ENCODE measurements around the gene GRID2. TPM values are rescaled to one million over a fixed set of nuclear protein-coding genes. Genes with fewer than 3 reads are reported as not detected.
A peak's percentile ranks its signal among the peaks of the same experiment; 100 is the strongest.

The GRID2 gene
- total RNA-seq, 2 donors from 2014 or later, result not detected

GRCh38 chr4:93781198-93781597 lies 1477.4 kb downstream of the GRID2 start:
- DNase-seq (ENCODE audit: low spot score in 2 of 2) (no peak), ATAC-seq (no peak)
- Mint-ChIP-seq H3K27ac (no peak overlapping the region), H3K36me3 (no peaks in the 10 kb centered on the region), H3K9me3 (peaks cover 0 to 3% of the 10 kb centered on the region in 2 donors)

DNA sequence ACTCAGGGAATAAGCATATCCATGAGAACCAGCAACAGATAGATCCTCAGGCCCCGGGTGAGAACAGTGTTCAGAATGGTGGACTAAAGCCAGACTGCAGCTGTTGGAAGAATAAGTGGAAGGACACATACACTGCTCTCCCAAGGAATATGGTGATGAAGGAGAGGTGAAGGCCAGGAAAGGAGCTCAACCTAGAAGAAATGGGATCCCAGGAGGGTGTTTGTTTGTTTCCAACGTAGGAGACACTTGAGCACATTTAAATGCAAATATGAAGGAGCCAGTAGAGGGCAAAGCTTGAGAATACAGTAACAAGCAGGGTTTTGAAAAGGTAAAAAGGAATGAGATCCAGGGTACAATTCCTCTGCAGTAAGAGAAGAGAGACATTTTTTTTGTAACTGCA lies 1482.4 kb downstream of the GRID2 start:
- no peaks in the 10 kb centered on the region for H3K36me3 Mint-ChIP-seq
- no peak for DNase-seq (ENCODE audit: low spot score in 2 of 2)
- no peak overlapping the region for H3K27ac Mint-ChIP-seq
- no peaks in the 10 kb centered on the region for H3K9me3 Mint-ChIP-seq
- no peak for ATAC-seq

- no peaks in the 10 kb centered on the region for H3K9me3 Mint-ChIP-seq
- ATAC-seq (no peak), DNase-seq (ENCODE audit: low spot score in 2 of 2) (no peak)
- no peaks in the 10 kb centered on the region for H3K36me3 Mint-ChIP-seq
- H3K27ac Mint-ChIP-seq, result no peak overlapping the region
These were observed 1484.9 kb downstream of the GRID2 start for GRCh38 chr4:93788712-93789111.

DNA sequence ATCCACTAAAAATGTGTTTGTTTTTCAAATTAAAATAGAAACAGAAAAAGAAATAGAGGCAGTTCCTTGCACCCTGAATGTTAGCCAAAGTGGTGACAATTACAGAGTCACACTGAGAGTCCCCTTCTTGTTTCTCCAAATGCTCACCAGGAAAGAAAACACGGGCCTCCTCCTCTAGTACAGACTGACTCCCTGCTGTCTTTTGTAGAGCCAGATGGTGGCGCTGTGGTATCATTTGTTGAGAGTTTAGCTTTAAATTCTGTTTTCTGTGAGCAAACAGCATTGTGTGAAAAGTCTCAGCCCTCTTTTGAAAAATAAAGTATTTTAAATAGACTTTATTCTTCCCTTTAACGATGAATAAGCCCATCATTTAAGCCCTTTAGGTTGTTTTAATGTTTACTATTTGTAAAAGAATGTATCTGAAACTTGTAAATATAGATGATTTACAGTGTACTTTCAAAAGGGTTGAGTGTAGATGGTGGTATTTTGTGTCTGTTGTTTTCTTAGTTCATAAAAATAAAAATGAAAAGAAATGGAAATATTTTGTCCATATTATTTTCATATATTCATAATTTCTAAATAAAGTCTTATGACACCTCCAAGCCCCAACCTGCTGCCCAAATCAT lies 1487.9 kb downstream of the GRID2 start:
- no peak overlapping the region for H3K27ac Mint-ChIP-seq
- DNase-seq (ENCODE audit: low spot score in 2 of 2), result peak in 1 of 2 donors; percentile 26
- no peaks in the 10 kb centered on the region for H3K9me3 Mint-ChIP-seq
- ATAC-seq, result peak in 1 of 2 donors; percentile 61
- H3K36me3 Mint-ChIP-seq, result no peaks in the 10 kb centered on the region

DNA sequence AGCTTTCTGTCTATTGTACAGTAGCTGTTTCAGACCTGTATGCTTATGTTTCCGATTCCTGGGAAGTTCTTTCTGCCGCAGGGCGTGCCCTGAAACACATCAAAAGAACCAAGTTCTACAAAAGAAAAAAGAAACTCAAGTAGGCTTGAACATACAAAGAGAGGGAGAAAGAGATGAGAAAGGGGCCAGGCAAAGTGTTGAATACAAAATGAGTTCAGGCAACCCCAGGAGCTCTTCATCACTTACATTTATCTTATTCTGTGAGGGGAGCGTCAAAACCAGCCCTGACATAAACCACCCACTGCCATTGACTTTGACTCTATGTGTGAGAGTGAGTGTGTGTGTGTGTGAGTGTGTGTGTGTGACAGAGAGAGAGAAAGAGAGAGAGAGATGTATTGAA lies 1498.3 kb downstream of the GRID2 start:
- no peaks in the 10 kb centered on the region for H3K9me3 Mint-ChIP-seq
- no peaks in the 10 kb centered on the region for H3K36me3 Mint-ChIP-seq
- DNase-seq (ENCODE audit: low spot score in 2 of 2) (no peak), ATAC-seq (no peak)
- no peak overlapping the region for H3K27ac Mint-ChIP-seq

- Mint-ChIP-seq H3K9me3 (peaks cover 4 to 6% of the 10 kb centered on the region in 2 donors), H3K36me3 (no peaks in the 10 kb centered on the region), H3K27ac (no peak overlapping the region)
- no peak for ATAC-seq
- no peak for DNase-seq (ENCODE audit: low spot score in 2 of 2)
These were observed 1506.0 kb downstream of the GRID2 start for GRCh38 chr4:93809773-93810172.

GRCh38 chr4:93810340-93810992 lies 1506.7 kb downstream of the GRID2 start:
- no peaks in the 10 kb centered on the region for H3K36me3 Mint-ChIP-seq
- peaks cover 4 to 7% of the 10 kb centered on the region in 2 donors for H3K9me3 Mint-ChIP-seq
- ATAC-seq (no peak), DNase-seq (ENCODE audit: low spot score in 2 of 2) (no peak)
- peak overlapping the region in 1 of 2 donors; percentile 12 for H3K27ac Mint-ChIP-seq

- H3K36me3 Mint-ChIP-seq, result no peaks in the 10 kb centered on the region
- ATAC-seq (no peak), DNase-seq (ENCODE audit: low spot score in 2 of 2) (no peak)
- H3K27ac Mint-ChIP-seq, result no peak overlapping the region
- peaks cover 7 to 16% of the 10 kb centered on the region in 2 donors for H3K9me3 Mint-ChIP-seq
These were observed 1509.3 kb downstream of the GRID2 start for GRCh38 chr4:93813092-93813491.

DNA sequence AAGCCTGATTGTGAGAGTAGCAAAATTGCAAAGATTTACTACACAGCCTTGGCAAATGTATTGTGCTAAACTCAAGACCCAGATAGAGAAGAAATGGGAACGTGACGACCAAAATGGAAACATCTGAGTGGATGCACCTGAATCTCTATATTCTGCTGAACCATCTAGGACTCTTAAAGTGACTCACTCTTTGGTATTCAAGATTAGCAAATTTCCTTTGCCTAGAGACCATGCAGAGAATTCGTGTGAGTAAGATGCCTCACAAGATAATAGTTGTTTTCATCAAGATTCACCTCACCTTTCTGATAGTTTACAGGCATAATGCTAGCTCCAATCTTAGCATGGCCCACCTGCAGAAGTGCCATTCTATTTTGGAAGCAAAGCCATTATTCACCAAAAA lies 1510.4 kb downstream of the GRID2 start:
- no peak for DNase-seq (ENCODE audit: low spot score in 2 of 2)
- Mint-ChIP-seq H3K9me3 (peaks cover 7 to 15% of the 10 kb centered on the region in 2 donors), H3K36me3 (no peaks in the 10 kb centered on the region), H3K27ac (no peak overlapping the region)
- ATAC-seq, result no peak

DNA sequence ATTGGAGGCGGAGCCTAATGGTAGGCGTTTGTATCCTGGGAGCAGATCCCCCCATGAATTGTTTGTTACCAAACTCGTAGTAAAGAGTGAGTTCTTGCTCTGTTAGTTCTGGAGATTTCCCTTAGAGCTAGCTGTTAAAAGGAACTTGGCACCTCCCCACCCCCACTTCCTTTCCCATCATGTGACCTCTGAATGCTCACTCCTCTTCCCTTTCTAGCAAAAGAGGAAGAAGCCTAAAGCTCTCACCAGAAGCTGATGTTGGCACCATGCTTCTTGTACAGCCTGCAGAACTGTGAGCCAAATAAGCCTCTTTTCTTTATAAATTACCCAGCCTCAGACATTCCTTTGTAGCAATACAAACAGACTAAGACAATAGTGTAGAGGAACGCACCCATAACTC lies 1511.0 kb downstream of the GRID2 start:
- H3K27ac Mint-ChIP-seq, result no peak overlapping the region
- DNase-seq (ENCODE audit: low spot score in 2 of 2), result no peak
- no peaks in the 10 kb centered on the region for H3K36me3 Mint-ChIP-seq
- H3K9me3 Mint-ChIP-seq, result peaks cover 7 to 14% of the 10 kb centered on the region in 2 donors
- no peak for ATAC-seq

Data from activated naive CD4-positive, alpha-beta T cell treated with anti-CD3 and anti-CD28 coated beads, Interleukin-2, amount 50 U/mL, for 72 hours (primary cell).